Retinal pigment epithelial cell (primary cell): ENCODE data around the gene YIF1B.

ENCODE experiments used
- DNase-seq: peaks from one replicate; pipeline ENCODE4 v3.0.0-alpha.2; 2010; ENCODE audit warnings: low read depth
- H3K4me3 ChIP-seq: 2 replicates; pipeline ENCODE4 v1.5.1; 2011; ENCODE audit warnings: mild to moderate bottlenecking, low read length, control low read depth, moderate library complexity
- CTCF ChIP-seq: conservative IDR thresholded peaks from 2 replicates; pipeline ENCODE4 v1.5.1; 2011; ENCODE audit warnings: low read depth, low read length, control low read depth, inconsistent platforms

Gene YIF1B

GRCh38 chr19:38359242-38360021 lies 43.7 kb upstream of the YIF1B start:
- TF ChIP-seq CTCF, result no peak
- DNase-seq, result no peak
- no peak overlapping the region for H3K4me3 ChIP-seq

- no peak for TF ChIP-seq CTCF
- no peak for DNase-seq
- no peak overlapping the region for H3K4me3 ChIP-seq
Observed at GRCh38 chr19:38358071-38358470, 42.3 kb upstream of the YIF1B start.

- DNase-seq, result no peak
- no peak for TF ChIP-seq CTCF
- no peak overlapping the region for H3K4me3 ChIP-seq
Observed at GRCh38 chr19:38355728-38356725, 40.3 kb upstream of the YIF1B start.

GRCh38 chr19:38352611-38353010 lies 36.9 kb upstream of the YIF1B start:
- DNase-seq, result no peak
- H3K4me3 ChIP-seq, result no peak overlapping the region
- no peak for TF ChIP-seq CTCF

GRCh38 chr19:38351865-38352395 lies 36.2 kb upstream of the YIF1B start:
- no peak overlapping the region for H3K4me3 ChIP-seq
- no peak for DNase-seq
- no peak for TF ChIP-seq CTCF

- no peak for TF ChIP-seq CTCF
- H3K4me3 ChIP-seq, result no peak overlapping the region
- no peak for DNase-seq
Observed at GRCh38 chr19:38350883-38351282, 35.1 kb upstream of the YIF1B start.
